ENCODE measurements around the gene PPFIA2.

DNA sequence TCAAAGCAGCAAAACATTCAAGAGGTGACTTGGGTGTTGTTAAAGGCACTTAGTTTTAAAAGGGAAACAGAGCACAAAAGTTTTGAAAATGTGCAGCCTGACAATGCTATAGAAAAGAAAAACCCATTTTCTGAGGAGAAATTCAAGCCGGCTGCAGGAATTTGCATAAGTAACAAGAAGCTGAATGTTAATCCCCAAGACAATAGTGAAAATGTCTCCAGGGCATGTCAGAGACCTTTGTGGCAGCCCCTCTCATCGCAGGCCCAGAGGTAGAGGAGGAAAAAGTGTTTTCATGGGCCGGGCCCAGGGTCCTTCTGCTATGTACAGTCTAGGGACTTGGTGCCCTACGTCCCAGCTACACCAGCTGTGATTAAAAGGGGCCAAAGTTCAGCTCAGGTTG, 167.9 kb downstream of the PPFIA2 start:
- TF ChIP-seq GATA2 (IDR thresholded peaks at IDR 0.05; ENCODE audit: low read depth, low read length), result no peak
- TF ChIP-seq GATA3 (IDR thresholded peaks at IDR 0.05; ENCODE audit: low read depth, low read length), result no peak
